ENCODE measurements around the gene CHST8.

CHST8 gene

DNA sequence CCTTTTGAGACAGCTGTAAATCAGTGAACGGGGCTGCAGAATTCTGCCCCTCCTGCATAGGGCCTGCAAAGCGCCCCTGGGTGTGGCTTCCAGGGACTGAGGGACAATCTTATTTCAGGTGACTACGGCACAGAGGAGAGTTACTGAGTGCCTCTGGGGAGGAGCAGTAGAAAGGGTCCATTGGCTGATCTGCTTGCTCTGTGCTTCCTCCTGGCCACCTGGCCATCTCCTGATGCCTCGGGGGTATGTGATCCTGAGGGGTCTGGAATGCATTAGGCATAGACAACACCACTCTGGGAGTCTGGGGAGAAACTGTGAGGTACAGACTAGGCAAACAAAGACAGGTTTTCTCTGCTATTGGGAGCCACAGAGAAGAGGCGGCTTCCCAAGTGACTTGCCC, 177.7 kb downstream of the CHST8 start:
- DNase-seq = no peak

DNA sequence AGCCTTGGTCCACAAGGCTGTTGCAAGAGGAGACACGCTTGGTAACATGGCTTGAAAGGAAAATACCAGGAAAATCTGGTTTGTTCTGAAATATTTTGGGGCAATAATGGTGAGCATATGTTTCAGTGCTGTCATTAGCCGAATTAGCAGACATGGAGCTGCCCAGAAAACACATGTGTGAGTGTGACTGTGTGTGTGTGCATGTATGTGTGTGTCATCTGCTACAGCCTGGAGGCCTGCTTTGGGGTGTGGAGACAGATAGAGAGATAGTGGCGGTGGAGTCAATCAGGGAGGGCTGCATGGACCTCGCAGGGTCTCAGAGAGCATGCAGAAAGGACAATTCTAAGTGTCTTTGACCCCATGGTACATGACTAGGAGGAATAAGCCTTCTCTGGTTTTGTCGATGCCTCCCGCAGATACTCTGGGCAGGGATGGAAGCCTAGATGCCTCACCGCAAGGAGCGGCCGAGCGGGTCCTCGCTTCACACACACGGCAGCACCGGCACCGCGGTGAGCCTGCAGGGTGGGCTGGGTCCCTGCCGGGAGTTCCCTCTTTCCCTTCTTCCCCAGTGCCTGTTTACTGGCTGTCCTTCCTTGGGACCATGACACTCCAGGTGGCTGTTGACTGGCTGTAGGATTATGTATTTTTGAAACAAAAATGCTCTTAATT, 178.4 kb downstream of the CHST8 start:
- DNase-seq = no peak

DNA sequence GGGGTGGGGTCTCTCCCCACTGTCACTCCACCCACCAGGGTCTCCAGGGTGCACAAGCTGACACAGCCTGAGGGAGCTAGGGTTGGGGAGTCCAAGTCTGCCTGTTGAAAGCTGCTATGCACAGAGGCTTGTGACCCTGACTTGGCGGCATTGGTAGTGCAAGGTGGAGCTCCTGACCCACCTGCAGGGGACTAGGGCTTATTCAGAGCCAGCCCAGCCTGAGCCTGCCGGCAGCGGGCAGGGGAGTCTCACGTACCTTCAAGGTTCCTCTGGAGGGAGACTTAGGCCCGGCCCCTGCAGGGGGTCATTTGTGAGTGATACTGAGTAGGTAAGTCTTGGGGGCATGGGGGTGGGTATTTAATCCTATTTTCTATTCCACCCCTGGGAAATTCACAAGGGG, 179.7 kb downstream of the CHST8 start:
- DNase-seq = no peak

DNA sequence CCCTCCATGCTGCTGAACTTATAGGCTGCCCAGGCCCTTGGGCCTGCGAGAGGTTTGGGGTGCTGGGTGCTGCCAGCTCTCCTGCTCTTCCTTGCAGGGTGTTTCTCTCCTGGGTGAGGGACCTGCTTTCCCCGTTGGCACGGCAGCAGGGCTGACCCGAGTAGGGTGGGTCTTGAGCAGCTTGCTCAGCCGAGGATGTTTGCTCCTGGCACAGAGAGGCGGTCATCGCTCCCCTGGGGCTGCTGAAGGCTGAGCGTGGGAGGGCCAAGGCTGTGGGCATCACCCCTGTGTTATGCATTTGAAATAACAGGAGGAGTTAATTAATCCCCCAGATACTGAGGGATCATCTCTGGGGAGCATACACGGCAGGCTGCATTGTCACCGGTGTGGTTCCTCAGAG, 180.2 kb downstream of the CHST8 start:
- DNase-seq = no peak

DNA sequence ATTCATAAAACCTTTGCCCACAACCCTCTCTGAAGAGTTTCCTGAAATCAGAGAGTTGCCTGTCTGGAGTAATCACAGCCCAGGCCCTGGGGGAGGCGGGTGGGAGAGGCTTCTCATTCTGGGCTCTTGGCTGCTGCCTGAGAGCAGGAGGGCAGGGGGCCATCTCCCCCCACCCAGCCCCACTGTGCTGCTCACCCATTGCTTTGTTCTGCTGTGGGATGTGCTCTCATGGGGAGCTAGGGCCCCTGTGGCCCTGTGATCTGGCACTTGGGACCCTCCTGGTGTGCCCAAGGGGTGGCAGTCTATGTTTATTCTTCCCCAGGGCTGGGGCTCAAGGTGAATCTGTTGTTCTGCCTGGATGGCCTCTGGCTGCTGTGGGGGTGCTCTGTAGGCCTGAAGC, 181.0 kb downstream of the CHST8 start:
- DNase-seq = no peak

DNA sequence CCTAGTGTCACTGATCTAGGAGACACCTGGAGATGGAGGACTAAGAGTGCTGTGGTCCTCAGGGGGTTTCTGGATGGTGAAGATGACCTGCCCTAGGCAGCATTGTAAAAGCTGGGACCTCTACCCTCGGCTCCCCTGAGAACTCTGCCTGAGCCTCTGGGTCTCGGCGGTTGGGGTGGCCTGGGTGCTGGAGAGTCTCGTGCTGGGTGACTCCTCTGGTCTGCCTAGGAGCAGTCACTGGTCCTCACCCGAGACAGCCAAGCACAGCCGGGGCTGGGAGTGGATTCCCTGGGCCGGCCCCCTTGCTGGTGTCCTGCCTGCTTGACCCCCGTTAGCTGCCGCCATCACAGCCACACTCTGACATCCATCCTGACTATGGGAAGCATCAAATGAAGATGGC, 181.6 kb downstream of the CHST8 start:
- DNase-seq = no peak

DNA sequence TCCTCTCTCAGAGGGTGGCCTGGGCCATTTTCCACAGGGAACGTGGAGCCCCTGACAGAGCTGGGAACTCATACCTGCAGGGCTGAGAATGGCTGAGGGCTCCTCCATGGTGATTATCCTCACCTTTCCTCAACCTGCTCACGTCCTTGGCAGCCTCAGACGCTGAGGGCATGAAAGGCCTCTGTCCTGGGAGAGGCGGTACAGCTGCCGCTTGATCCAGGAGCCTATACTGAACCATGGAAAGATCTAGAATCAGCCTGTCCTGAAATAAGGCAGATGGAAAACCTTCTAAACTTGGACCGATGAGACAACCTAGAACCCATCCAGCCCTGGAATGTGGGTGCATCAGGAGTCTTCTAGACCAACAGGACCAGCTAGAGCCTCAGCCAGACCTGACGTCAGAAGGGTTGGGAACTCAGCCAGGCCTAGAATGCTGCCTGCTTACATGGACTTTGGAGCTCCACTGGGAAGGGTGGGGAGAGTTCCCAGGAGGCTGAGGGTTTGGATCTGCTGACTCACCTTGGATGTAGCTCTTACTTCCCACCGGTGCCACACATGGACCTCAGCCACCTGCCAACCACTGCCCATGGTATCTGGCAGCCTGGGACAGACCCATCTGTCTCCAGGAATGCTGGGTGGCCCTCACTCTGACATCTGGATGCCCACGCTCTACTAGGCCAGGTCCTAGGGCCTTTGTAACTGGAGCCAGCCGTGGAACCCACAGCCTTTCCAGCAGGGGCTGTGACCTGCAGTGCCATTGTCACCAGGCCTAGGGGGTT, 182.5 kb downstream of the CHST8 start:
- DNase-seq = no peak

DNA sequence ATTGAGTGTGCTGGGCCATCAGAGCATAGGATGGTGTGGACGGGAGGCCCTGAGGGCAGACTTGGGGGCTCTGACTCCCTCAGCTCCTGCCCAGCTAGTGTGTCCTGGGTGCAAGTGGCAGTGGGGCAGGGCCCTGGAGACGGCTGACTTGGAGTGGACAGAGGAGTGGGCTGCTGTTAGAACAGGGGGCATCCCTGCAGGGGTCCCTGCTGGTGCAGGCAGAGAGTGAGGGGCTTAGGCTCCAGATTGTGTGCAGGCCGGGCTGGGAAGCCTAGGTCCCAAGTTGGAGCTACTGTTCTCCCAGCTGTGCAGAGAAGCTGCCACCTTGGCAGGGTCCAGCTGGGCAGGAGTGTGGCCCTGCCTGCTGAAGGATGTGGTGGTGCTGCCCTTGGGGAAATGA, 183.6 kb downstream of the CHST8 start:
- no peak for DNase-seq

DNA sequence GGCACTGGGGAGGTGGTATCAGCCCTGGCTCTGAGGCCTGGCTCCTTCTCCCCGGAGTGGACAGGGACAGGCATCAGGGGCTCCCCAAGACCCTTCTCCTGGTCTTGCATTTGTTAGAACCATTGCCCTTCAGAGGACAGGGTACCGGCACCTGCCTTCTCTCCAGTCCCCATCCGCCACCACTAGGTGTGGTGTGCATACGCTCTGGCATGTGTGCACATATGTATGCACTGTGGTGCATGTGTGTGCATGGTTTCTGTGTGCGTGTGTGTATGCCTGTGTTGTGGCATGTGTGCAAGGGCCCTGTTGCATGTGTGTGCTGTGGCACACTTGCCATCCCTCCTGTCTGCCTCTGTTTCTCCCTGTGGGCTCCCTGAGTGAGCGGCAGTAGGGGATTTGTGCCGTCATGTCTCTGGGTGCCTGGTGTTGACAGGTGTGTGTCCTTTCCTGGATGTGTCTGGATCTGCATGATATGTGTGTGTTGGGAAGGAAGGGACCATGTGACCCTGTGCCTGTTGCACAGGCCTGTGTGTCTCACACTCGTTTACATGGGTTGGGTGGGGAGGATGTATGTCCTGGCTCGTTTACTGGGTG, 184.2 kb downstream of the CHST8 start:
- no peak for DNase-seq

DNA sequence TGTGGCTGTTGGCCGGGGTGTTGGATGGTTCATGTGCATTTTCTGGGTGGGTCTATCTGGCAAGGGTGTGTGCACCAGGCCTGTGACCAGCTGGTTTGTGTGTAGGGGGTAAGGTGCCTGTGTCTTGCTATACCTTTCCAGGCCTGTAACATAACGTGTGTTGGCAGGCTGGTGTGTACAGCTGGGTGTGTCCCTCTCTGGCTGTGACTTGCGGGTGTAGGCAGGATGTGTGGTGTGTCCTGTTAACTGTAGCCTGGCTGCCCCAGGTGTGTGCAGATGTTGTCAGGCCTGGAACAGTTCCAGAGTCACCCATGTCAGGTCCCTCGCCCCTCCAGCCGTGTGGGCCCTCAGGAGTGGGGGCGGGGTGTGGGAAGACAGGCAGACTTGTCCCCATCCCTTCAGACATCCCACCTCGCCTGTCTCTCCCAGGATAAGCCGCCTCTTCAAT, 184.7 kb downstream of the CHST8 start:
- DNase-seq = no peak

DNA sequence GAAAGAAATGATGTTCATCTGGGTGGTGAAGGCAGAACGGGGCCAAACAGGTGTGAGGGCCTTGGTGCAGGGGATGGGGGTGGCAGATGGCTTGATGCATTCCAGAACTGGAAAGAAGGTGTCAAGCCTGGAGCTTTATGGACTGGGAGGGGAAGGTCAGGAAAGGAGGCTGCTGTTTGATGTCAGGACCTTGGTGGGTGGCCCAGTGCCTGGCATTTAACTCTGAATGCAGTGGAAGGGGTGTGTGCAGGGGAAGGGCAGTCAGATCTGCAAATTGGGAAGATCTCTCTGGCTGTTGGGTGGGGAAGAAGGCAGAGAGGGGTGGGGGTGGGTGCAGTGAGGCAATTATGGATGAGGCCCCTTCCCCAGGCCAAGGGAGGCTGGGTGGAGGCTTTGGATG, 186.6 kb downstream of the CHST8 start:
- DNase-seq = no peak

DNA sequence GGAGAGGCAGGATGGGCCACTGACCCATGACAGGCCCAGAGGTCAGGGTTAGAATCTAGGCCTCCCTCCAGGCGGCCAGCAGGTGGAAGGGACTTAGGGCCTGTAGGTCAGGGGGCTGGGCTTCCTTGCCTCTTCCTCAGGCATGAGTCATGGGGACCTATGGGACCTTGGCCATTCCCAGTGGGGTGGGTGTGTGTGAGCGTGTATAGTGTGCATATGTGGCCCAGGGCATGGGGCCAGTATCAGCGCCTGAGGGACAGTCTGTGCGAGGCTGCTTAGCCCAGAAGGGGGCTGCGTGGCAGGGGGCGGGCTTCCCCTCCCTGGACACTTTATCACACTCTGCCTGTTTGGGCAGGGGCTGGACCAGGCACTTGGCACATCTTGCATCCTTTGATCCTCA, 188.2 kb downstream of the CHST8 start:
- DNase-seq = no peak

DNA sequence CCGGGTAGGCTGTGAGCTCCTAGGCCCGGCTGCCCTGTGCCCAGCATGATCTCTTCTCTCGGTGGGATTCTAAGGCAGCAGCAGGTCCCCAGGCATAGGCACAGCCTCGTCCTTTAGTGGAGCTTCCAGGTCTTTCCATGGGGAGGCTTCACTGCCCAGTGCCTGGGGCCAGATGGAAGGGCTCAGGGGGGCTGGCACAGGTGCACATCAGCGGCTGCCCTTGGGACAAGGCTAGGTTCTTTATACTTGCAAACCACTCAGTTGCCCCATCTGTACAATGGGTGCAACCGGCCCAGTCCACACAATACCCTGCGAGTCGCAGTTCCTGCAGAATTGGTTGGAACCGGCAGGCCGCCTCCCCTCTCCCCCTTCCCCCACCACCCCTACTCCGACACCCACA, 189.1 kb downstream of the CHST8 start:
- DNase-seq = no peak

DNA sequence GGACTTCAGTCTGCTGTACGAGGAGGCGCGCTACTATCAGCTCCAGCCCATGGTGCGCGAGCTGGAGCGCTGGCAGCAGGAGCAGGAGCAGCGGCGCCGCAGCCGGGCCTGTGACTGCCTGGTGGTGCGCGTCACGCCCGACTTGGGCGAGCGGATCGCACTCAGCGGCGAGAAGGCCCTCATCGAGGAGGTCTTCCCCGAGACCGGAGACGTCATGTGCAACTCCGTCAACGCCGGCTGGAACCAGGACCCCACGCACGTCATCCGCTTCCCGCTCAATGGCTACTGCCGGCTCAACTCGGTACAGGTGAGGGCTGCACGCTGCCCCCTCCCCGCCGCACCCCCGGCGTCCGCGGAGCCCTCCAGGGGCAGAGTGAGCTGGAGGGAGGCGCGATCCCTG, 189.5 kb downstream of the CHST8 start:
- no peak for DNase-seq

DNA sequence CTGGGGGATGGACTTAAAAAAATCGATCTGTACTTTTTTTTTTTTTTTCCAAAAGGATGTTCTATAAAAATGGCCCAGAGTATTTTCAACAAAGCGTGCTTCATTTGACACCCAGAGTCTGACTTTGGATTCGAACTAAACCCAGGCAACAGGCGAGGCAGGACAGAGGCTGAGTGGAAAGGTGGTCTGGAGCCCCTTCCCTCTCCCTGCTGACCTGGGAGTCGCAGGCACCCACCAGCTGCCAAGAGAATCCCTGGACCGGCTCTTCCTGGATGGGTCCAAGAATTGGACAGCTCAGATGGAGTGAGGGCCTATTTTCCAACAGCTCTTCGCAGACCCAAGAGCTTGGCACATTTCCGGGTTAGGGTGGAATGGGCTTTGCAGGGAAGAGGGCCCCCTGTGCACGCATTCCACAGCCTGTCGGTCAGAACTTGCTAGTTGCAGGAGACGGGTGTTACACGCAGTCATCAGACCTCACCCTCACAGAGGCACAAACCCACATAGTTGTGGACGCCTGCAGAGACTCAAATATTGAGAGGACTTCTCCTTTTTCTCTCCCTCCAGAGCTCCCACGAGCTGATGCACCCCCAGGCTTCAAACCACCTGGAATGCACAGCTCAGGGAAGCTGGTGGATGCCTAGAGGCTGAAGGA, 190.1 kb downstream of the CHST8 start:
- DNase-seq = no peak

DNA sequence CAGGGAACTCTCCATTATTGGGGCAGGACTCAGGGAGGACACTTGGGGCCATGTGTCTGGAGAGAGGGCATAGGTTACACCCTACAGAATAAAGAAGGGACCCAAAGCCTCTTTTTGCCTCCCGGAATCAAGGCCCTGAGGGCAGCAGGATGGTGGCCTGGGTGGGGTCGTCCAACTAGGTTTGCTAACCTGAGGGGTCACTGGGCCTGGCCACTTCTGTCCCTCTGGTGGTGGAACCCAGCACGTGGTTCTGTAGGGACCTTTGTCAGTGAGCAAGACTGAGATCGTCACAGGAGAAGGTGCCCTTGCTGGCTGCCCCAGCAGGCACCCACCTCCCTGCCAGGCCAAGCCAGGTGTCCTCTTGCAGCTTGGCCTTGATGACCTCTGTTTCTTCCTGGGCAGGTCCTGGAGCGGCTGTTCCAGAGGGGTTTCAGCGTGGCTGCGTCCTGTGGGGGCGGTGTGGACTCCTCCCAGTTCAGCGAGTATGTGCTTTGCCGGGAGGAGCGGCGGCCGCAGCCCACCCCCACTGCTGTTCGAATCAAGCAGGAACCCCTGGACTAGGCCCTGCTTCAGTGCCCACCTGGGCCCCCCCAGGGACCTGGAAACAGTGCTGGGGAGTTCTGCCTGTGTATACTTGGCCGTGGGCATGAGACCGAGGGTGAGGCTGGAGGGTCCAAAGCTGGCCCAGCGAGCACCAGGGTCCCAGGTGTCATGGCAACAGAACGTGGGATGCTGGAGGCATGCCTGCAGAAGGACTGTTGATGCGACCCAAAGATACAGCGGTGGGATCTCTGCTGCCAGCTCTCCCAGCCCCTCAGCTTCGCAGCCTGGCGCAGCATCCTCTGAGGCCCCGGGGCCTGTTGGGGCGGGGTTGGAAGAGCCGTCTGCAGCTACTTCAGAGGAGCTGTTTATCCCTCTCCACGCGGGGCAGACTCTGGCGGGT, 190.9 kb downstream of the CHST8 start:
- DNase-seq = no peak

DNA sequence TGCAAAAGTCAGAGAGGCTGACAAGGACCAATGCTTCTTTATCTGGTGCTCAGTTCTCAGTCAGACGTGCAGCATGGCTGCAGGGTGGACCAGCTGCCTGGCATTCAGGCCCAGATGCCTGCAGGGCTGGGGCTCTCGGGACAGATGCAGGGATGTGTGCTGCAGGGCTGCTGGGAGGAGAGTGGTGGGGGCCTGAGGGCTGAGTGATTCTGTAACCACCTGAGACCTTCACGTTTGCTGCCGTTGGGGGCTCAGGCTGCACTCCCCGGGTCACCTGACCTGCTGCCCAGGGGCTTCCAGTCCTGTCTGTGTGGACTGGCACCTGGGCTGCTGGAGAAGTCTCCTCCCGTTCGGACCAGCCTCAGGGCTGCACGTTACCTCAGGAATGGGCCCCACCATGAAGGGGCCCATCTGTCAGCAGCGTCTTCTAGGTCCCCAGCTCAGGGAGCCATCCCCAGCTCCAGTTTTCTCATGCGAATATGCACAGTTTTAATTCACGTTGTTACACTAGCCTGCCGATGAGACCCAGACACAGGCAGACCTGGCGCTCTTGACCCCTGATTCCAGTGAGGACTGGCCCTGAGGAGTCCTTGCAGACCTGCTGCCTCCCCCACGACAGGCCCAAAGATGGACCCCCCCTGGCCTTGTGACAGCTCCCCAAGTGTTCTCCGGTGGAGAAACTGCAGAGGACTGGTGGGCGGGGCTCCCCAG, 191.8 kb downstream of the CHST8 start:
- no peak for DNase-seq

DNA sequence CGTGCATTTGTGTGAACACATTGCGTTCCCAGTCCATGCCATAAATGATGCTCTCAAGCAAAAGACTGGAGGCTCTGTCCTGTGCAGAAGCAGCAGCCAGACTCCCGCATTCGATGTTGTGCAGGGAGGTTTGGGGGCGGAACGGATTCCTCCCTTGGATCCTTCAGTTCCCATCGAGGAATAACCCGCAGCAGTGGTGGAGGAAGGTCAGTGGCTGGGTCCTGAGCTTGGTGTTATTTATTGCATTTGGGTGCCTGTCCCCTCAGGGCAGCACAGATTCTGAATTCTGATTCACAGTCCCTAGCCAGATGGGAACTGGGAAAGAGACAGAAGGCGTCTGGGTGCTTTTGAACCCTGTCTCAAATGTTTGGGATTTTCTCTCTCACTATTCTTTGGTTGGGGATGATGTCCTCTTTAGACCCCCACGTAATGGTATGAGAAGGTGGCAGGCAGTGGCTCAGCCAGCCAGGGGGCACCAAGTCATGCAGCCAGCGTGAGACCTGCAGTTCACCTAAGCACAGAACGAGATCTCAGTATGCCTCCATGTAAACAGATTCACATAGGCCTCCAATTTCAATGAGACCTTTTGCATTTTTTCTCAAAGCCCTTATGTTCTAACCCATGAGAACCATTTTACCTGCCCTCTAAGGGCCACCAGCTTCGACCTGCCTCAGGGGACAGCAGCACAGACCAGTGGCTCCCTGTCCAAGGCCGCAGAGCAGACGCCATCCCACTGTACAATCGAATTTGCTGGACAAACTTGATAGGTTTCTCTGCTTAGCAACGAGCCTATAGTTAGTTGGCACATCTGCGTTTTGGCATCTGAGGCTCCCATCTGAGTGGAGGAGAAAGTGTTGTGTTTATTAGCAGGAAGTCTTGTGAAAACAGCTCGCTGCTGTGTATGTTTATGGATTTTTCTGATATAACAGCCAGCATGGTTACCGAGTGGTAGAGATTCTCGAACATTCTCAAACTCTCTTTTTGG, 192.7 kb downstream of the CHST8 start:
- no peak for DNase-seq

DNA sequence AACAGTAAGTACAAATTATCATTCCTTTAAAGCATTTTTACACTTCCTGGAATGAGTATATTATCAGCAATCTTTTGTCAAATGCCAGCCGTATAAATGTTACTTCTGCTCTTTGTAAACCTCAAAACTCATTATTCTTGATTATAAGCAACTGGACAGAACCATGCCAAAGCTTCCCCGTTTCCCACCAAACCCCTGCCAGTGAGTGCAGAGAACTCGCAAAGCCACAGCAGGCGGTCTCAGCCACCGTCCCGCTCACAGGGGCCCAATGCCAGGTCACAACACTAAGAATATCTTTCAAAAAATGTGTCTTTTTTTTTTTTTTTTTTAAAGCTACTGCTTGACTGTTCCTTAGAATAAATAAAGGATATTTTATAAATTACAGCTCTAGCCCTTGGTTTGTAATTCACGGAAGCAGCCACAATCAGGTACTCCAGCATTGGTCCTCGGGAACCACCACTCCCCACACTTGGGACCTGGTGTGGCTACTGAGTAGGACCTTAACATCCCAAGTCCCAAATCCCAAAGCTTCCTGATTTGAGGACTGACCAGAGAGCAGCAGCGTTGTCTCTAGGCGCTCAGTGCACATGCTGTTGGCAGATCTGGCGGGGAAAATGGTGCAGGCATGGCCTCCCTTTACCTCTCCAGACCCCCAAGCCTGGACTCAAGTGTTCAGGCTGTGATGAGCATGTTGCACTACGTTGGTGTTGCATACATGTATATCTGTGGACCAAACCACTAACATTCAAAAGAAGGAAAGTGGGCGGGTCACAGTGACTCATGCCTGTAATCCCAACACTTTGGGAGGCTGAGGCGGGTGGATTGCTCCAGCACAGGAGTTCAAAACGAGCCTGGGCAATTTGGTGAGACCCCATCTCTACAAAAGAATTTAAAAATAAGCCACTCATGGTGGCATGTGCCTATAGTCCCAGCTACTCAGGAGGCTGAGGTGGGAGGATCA, 193.9 kb downstream of the CHST8 start:
- DNase-seq = no peak

Measured in DMS 273 treated with DMSO at 0.1 percent for 48 hours (cell line).